HFFc6 (cell line): ENCODE results near the gene ITIH3. TPM values are rescaled to one million over a fixed set of nuclear protein-coding genes. Genes with fewer than 3 reads are reported as not detected.

ENCODE experiments used
- DNase-seq: peaks from one replicate; pipeline ENCODE4 v3.0.0-alpha.2; 2018
- H3K27ac Mint-ChIP-seq: 2 replicates; pipeline ENCODE4 v1.8.0; 2020; ENCODE audit warnings: mild to moderate bottlenecking, mixed read lengths
- H3K27me3 Mint-ChIP-seq: 2 replicates; pipeline ENCODE4 v1.8.0; 2021; ENCODE audit warnings: mild to moderate bottlenecking, moderate library complexity, mixed read lengths; ENCODE audit not compliant: insufficient read depth
- H3K36me3 Mint-ChIP-seq: 2 replicates; pipeline ENCODE4 v1.8.0; 2021; ENCODE audit warnings: low read depth, mixed read lengths
- H3K4me1 Mint-ChIP-seq: 2 replicates; pipeline ENCODE4 v1.8.0; 2020; ENCODE audit warnings: low read depth, mixed read lengths
- H3K4me3 Mint-ChIP-seq: 2 replicates; pipeline ENCODE4 v1.8.0; 2020; ENCODE audit warnings: mild to moderate bottlenecking, moderate library complexity, mixed read lengths
- H3K9me3 Mint-ChIP-seq: 2 replicates; pipeline ENCODE4 v1.8.0; 2020; ENCODE audit warnings: mild to moderate bottlenecking, mixed read lengths
- CTCF ChIP-seq: fragments of 200-600 bp; sonication (generic); IDR thresholded peaks from 2 replicates; pipeline ENCODE4 v1.5.0; 2021; ENCODE audit warnings: antibody characterized with exemption, mild to moderate bottlenecking
- total RNA-seq, 6 experiments: library from RNA; stranded (reverse); fragmentation: NEBNext Ultra II Directional; extraction: Animal tissue kit (Norgen Biotek cat#: 25700); gene quantifications; 2 replicates in 1 of 6; 3 replicates in 5 of 6; pipeline ENCODE4 v1.2.3, GENCODE V29; 2021

Gene ITIH3
- total RNA-seq, 6 experiments from 2014 or later, result 0.59 to 1.3 (median 0.70) TPM

GRCh38 chr3:52838561-52839267 lies 44.1 kb downstream of the ITIH3 start:
- Mint-ChIP-seq H3K36me3 (peaks cover 11% of the 10 kb centered on the region), H3K27me3 (no peaks in the 10 kb centered on the region; the same call in 1 of the 2 replicates), H3K4me3 (no peak overlapping the region), H3K9me3 (no peaks in the 10 kb centered on the region), H3K27ac (no peak overlapping the region), H3K4me1 (peaks cover 9% of the 10 kb centered on the region; the same call in 1 of the 2 replicates)
- no peak for TF ChIP-seq CTCF
- DNase-seq, result no peak

DNA sequence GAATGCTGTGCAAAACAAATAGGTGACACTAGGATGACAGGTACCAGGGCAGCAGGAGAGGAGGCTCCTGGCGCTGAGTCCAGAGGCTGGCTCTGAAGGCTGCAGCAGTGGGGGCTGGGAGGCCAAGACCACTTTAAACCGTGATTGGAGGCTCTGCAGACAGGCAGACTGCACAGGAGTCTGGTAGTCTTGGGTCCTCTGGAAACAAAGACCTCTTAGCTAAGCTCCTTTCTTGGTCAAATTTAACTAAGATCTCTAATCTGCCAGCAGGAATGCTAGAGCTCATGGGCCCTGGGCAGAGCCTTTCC lies 44.6 kb downstream of the ITIH3 start:
- Mint-ChIP-seq H3K4me1 (peaks cover 9% of the 10 kb centered on the region; the same call in 1 of the 2 replicates), H3K36me3 (peaks cover 11% of the 10 kb centered on the region), H3K27ac (no peak overlapping the region), H3K27me3 (no peaks in the 10 kb centered on the region; the same call in 1 of the 2 replicates), H3K9me3 (no peaks in the 10 kb centered on the region), H3K4me3 (no peak overlapping the region)
- no peak for DNase-seq
- no peak for TF ChIP-seq CTCF

DNA sequence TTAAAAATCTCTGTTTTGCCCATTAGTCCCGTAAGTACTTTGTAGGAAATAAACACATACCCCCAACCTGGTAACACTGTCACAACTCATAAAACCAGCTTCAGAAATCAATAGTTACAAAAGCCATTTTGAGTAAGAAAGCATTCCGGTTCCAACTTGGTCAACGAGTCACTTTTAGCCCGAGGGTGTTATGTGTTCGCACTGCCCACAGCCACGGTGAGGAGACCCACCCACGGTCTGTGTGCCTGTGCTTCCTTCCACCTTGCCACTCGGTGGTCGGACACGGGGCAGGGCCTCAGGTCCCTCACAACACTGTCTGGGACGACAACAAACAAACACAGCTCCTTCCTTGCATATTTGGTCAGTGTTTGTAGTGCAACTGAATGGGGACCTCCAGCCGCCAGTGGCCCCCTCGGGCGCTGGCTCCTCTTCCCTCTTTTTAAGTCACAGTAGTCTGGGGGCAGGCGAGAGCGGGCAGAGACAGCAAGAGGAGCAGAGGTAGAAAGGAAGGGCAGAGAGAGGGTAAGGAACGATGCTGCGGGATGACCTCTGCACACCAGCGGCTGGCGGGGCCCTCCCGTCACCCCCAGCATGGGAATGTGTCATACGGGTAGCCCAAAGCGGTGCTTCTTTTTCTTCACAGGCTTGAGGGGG lies 45.4 kb downstream of the ITIH3 start:
- H3K27ac Mint-ChIP-seq, result no peak overlapping the region
- DNase-seq, result no peak
- no peak for TF ChIP-seq CTCF
- H3K4me1 Mint-ChIP-seq, result peaks cover 8% of the 10 kb centered on the region; the same call in 1 of the 2 replicates
- H3K27me3 Mint-ChIP-seq, result no peaks in the 10 kb centered on the region; the same call in 1 of the 2 replicates
- peaks cover 11% of the 10 kb centered on the region for H3K36me3 Mint-ChIP-seq
- H3K9me3 Mint-ChIP-seq, result no peaks in the 10 kb centered on the region
- no peak overlapping the region for H3K4me3 Mint-ChIP-seq

GRCh38 chr3:52841211-52841980 lies 46.8 kb downstream of the ITIH3 start:
- Mint-ChIP-seq H3K4me3 (no peak overlapping the region), H3K27me3 (peaks cover 3% of the 10 kb centered on the region), H3K27ac (no peak overlapping the region), H3K36me3 (peaks cover 11% of the 10 kb centered on the region), H3K4me1 (no peaks in the 10 kb centered on the region), H3K9me3 (no peaks in the 10 kb centered on the region)
- no peak for DNase-seq
- no peak for TF ChIP-seq CTCF

DNA sequence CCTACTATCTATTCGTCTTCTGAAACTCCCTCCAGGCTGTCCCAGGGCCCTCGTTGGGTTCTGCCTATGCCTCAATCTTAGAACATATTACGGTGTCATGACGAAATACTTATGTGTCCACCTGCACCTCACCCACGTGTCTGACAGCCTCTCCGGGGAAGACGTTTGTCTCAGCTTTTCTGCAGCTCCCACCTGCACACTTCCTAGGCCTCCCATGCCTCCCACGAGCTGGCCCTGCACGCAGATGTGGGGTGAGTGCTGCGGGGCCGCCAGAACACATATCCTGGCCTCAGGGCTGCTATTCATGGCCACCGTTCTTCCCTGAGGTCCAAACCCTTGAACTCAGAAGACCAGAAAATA lies 47.4 kb downstream of the ITIH3 start:
- H3K36me3 Mint-ChIP-seq, result peaks cover 11% of the 10 kb centered on the region
- no peak for TF ChIP-seq CTCF
- no peak for DNase-seq
- peaks cover 3% of the 10 kb centered on the region for H3K27me3 Mint-ChIP-seq
- H3K27ac Mint-ChIP-seq, result no peak overlapping the region
- H3K4me1 Mint-ChIP-seq, result no peaks in the 10 kb centered on the region
- H3K9me3 Mint-ChIP-seq, result no peaks in the 10 kb centered on the region
- H3K4me3 Mint-ChIP-seq, result no peak overlapping the region
